HG02973 (cell line): Measurements from ENCODE around the gene ZWINT.
A peak's percentile ranks its signal among the peaks of the same experiment; 100 is the strongest.

Experiments used
- ATAC-seq: cut with Tn5 transposase; IDR thresholded peaks from one replicate; pipeline ENCODE4 v1.9.1; 2021; ENCODE audit warnings: moderate library complexity; ENCODE audit not compliant: unreplicated experiment

Gene ZWINT, protein sequence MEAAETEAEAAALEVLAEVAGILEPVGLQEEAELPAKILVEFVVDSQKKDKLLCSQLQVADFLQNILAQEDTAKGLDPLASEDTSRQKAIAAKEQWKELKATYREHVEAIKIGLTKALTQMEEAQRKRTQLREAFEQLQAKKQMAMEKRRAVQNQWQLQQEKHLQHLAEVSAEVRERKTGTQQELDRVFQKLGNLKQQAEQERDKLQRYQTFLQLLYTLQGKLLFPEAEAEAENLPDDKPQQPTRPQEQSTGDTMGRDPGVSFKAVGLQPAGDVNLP

GRCh38 chr10:56360967-56361612, at the start of gene ZWINT:
Gene ZWINT (minus strand): TSS chr10:56361259. CDS start chr10:56361236, 23 bp downstream.
- peak; percentile 99 for ATAC-seq

DNA sequence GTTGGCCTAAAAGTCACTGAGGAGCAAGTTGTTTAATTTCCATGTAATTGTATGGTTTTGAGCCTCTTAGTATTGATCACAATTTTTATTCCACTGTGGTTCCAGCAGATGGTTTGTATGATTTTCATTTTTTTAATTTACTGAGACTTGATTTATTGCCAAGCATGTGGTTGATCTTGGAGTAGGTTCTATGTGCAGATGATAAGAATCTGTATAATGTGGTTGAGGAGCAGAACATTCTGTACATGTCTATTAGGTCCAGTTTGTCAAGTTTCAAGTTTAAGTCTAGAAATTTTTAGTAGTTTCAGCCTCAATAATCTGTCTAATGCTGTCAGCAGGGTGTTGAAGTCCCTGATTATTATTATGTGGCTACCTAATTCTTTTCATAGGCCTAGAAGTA, 22.7 kb upstream of the ZWINT start:
- ATAC-seq, result no peak

DNA sequence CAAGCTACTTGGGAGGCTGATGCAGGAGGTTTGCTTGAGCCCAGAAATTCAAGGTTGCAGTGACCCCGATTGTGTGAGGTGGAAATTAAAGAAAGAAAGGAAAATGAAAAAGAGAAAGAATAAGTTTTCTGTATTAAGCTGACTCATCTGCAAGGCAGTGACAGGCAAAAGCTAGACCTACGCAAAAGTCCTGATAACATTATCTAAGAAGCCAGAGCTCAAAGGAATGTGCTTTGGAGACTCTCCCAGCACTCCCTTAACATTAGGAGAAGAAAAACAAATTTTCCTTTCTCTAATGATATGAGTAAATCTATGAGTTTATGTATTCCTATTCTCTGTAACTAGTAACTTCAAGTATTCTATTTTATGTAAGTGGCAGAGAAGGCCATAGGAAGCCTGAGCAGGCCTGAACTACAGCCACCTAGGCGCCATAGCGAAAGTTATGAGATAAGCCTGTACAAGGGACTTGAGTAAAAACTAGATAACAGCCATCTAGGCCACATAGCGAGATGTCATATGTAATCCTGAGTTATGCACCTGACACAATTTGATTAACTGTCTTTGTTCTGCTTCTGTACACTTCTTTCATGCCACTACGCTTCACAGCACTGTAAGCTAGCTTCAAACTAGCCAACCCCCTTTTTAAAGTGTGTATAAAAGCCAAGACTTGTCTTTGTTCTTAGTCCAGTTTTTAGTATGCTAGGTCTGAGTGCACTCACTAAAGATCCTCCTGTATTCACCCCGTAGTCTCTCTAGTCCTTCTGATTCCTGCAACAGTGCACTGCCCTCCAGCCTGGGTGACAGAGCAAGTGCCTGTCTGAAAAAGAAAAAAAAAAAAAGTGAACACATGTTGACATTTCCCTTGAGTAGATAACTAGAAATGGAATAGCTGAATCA, 9.4 kb upstream of the ZWINT start:
- ATAC-seq, result no peak

- no peak for ATAC-seq
Measured at GRCh38 chr10:56360583-56360966, 484 bp downstream of the ZWINT start.

DNA sequence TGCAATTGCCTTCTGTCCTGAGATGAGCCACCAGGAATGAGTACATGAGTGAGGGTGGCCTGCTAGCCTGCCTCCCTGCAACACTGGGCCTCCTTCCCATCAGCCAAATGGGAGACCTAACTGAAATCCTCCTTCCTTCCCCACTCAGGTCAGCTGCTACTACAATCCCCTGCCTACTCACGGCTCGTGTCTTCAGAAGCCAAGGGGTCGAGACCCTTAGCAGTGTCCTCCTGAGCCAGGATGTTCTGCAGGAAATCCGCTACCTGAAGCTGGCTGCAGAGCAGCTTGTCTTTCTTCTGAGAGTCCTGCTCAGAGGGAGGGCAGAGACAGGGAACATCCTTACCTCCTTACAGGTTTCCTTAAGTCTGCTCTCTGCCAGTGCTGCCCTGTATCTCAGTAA, 1.2 kb downstream of the ZWINT start:
- ATAC-seq, result no peak

- ATAC-seq, result no peak
Measured at GRCh38 chr10:56357018-56357417, 4.0 kb downstream of the ZWINT start.

DNA sequence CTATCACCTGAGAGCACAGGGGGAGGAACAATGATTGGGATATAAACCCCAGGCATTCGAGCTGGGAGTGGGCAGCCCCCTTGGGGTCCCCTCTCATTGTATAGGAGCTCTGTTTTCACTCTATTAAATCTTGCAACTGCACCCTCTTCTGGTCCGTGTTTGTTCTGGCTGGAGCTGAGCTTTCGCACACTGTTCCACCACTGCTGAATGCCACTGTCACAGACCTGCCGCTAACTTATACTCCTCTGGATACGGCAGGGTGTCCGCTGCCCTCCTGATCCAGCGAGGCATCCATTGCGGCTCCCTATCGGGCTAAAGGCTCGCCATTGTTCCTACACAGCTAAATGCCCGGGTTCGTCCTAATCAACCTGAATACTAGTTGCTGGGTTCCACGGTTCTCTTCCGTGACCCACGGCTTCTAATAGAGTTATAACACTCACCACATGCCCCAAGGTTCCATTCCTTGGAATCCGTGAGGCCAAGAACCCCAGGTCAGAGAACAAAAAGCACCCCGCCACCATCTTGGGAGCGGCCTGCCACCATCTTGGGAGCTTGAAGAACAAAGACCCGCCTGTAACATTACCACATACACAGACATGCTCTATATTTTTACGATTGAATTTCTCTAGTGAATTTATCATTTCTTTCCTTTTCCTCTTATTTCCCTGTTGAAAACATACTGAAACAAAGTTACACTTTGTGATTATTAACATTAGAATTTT, 9.0 kb downstream of the ZWINT start:
- no peak for ATAC-seq

- ATAC-seq, result no peak
Measured at GRCh38 chr10:56349611-56350010, 11.4 kb downstream of the ZWINT start.

GRCh38 chr10:56348101-56348500, 13.0 kb downstream of the ZWINT start:
- no peak for ATAC-seq

- ATAC-seq, result no peak
Measured at GRCh38 chr10:56346845-56347415, 14.1 kb downstream of the ZWINT start.

DNA sequence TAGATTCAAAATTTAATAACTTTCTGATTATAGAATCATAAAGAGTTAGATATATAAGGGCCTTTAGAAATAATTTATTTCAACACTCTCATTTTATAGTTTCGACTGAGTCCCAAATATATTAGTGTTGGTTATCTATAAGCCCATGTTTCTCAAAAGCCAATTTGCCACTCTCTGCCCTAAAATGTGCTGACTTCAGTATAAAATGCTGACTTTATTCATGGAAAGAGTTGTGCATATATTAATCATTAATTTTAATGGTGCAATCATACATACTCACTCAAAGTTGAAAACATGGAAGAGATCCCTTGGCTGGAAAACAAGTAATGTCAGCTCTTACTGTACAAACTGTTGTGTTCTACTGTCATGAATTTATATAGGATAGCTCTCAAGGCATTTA, 19.4 kb downstream of the ZWINT start:
- ATAC-seq, result no peak

- no peak for ATAC-seq
Measured at GRCh38 chr10:56329961-56330360, 31.1 kb downstream of the ZWINT start.

- no peak for ATAC-seq
Measured at GRCh38 chr10:56327118-56327517, 33.9 kb downstream of the ZWINT start.

- ATAC-seq, result peak; percentile 97
Measured at GRCh38 chr10:56319386-56319785, 41.7 kb downstream of the ZWINT start.

- ATAC-seq, result peak; percentile 19
Measured at GRCh38 chr10:56318816-56319215, 42.2 kb downstream of the ZWINT start.

DNA sequence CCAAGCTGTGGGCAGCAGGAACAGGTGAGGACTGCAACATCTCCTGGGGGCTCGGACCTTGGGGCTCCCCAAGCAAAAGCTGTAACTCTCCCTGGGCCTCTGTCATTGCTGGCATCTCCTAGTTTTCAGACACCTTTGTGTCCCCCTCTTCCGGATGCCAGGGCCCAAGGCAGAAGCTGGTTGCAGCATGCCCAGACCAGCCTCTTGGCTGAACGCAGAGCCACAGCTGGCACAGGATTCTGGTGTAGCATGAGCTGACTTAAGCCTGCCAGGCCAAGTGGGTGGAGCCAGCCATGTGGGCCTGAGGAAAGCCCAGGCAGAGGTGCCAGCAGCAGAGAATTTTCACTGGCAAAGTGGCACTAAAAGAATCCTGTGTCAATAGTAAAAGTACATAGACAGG, 43.5 kb downstream of the ZWINT start:
- ATAC-seq, result no peak

- ATAC-seq, result no peak
Measured at GRCh38 chr10:56316603-56317002, 44.5 kb downstream of the ZWINT start.
